Measurements from ENCODE around the gene UBE2E2. TPM values are rescaled to one million over a fixed set of nuclear protein-coding genes. Genes with fewer than 3 reads are reported as not detected.

UBE2E2 gene
- total RNA-seq, 1 experiment from 2014 or later: 38.6 TPM

GRCh38 chr3:23172059-23172458 lies 31.1 kb upstream of the UBE2E2 start:
- Histone ChIP-seq H2BK20ac (ENCODE audit: low read depth, low read length, poor library complexity, severe bottlenecking) (no peak overlapping the region), H3K79me2 (ENCODE audit: insufficient read depth, low read length) (no peaks in the 10 kb centered on the region), H4K91ac (ENCODE audit: insufficient read length, low read depth, low read length) (no peak overlapping the region), H2AK5ac (ENCODE audit: insufficient read length, low read length) (no peak overlapping the region), H3K27me3 (ENCODE audit: insufficient read depth, low read length) (no peaks in the 10 kb centered on the region), H3K14ac (ENCODE audit: insufficient read depth, low read length) (no peak overlapping the region), H3K4me2 (ENCODE audit: insufficient read depth, insufficient read length, low read length) (no peak overlapping the region), H3K23me2 (ENCODE audit: insufficient read length, low read depth, low read length, poor library complexity, severe bottlenecking) (no peaks in the 10 kb centered on the region), H2BK12ac (ENCODE audit: insufficient read length, low read depth, low read length) (no peak overlapping the region), H3K27ac (ENCODE audit: insufficient read length, low read depth, low read length) (no peak overlapping the region), H3K9ac (ENCODE audit: extremely low read depth, insufficient read length, low read length) (no peak overlapping the region), H3K56ac (ENCODE audit: insufficient read length, low read depth, low read length) (no peak overlapping the region), H2BK15ac (ENCODE audit: low read depth, low read length) (no peak overlapping the region), H3K23ac (ENCODE audit: insufficient read length, low read depth, low read length) (no peak overlapping the region), H3K9me3 (ENCODE audit: control insufficient read depth, low read depth, low read length) (no peaks in the 10 kb centered on the region), H2BK5ac (ENCODE audit: insufficient read length, low read length) (no peak overlapping the region), H4K5ac (ENCODE audit: insufficient read length, low read depth, low read length) (no peak overlapping the region), H2BK120ac (ENCODE audit: low read depth, low read length, poor library complexity, severe bottlenecking) (no peak overlapping the region), H3T11ph (ENCODE audit: low read length) (no peak overlapping the region), H3K79me1 (ENCODE audit: insufficient read depth, low read depth, low read length, poor library complexity, severe bottlenecking) (no peaks in the 10 kb centered on the region), H3K4ac (ENCODE audit: low read depth, low read length) (no peak overlapping the region), H3K4me1 (ENCODE audit: insufficient read depth, low read length) (no peaks in the 10 kb centered on the region), H4K20me1 (ENCODE audit: control insufficient read depth, insufficient read depth, insufficient read length) (no peaks in the 10 kb centered on the region), H4K8ac (replicated peaks; ENCODE audit: insufficient read length, low read depth, low read length) (no peak overlapping the region), H3K18ac (ENCODE audit: insufficient read length, low read depth, low read length) (no peak overlapping the region), H2AFZ (ENCODE audit: low read length) (no peak overlapping the region)
- H3K9me3 Mint-ChIP-seq: no peaks in the 10 kb centered on the region
- no peak for TF ChIP-seq CTCF (conservative IDR thresholded peaks at IDR 0.05)
- no peak overlapping the region; a peak in 1 of 7 replicates for H3K27ac Mint-ChIP-seq
- no CpG with 5 or more reads among the region's 2 CpGs for WGBS (ENCODE audit: extremely low coverage, insufficient read length, low lambda C conversion rate)
- DNase-seq: no peak
- H3K36me3 Mint-ChIP-seq (ENCODE audit: insufficient read depth in 1 of 3, low read depth in 3 of 3): no peaks in the 10 kb centered on the region
- no peak overlapping the region for H3K4me3 Mint-ChIP-seq
- H3K4me1 Mint-ChIP-seq: peaks cover 5 to 6% of the 10 kb centered on the region in 2 experiments
- no peaks in the 10 kb centered on the region for H3K27me3 Mint-ChIP-seq (ENCODE audit: low read depth)

Measured in H9 (cell line).